B cell (primary cell): ENCODE measurements around the gene ELFN1.

Experiments
- CTCF ChIP-seq: fragments of 200-600 bp; IDR thresholded peaks from one replicate; pipeline ENCODE4 v1.8.0; 2022; ENCODE audit warnings: antibody characterized with exemption, mild to moderate bottlenecking
- EZH2 ChIP-seq: IDR thresholded peaks from 2 replicates; pipeline ENCODE4 v1.6.1; 2012; ENCODE audit warnings: borderline replicate concordance, low read depth, mild to moderate bottlenecking, moderate library complexity, low read length; ENCODE audit not compliant: insufficient read depth, poor library complexity, severe bottlenecking

GRCh38 chr7:1740214-1740613 lies 70.1 kb downstream of the ELFN1 start:
- TF ChIP-seq CTCF, result no peak
- no peak for TF ChIP-seq EZH2
